H9 (cell line): ENCODE results near the gene GPC3. TPM values are rescaled to one million over a fixed set of nuclear protein-coding genes. Genes with fewer than 3 reads are reported as not detected.
A peak's percentile ranks its signal among the peaks of the same experiment; 100 is the strongest.

Experiments
- DNase-seq: peaks from one replicate; pipeline ENCODE4 v3.0.0-alpha.2; 2017
- H2AFZ ChIP-seq: one replicate; pipeline ENCODE4 v1.6.1; 2013; ENCODE audit warnings: mild to moderate bottlenecking, low read length, control low read depth, moderate library complexity
- H2AK5ac ChIP-seq: 2 replicates; pipeline ENCODE4 v1.6.1; 2013; ENCODE audit warnings: low read length, control low read depth, mixed read lengths; ENCODE audit not compliant: insufficient read length
- H2BK120ac ChIP-seq: one replicate; pipeline ENCODE4 v1.6.1; 2013; ENCODE audit warnings: low read depth, mild to moderate bottlenecking, low read length, control low read depth, inconsistent platforms; ENCODE audit not compliant: poor library complexity, severe bottlenecking
- H2BK12ac ChIP-seq: 2 replicates; pipeline ENCODE4 v1.6.1; 2013; ENCODE audit warnings: low read length, control low read depth, mixed read lengths, low read depth; ENCODE audit not compliant: insufficient read length
- H2BK15ac ChIP-seq: 2 replicates; pipeline ENCODE4 v1.6.1; 2013; ENCODE audit warnings: low read depth, low read length, control low read depth
- H2BK20ac ChIP-seq: one replicate; pipeline ENCODE4 v1.6.1; 2013; ENCODE audit warnings: low read depth, mild to moderate bottlenecking, low read length, control low read depth, inconsistent platforms; ENCODE audit not compliant: poor library complexity, severe bottlenecking
- H2BK5ac ChIP-seq: 2 replicates; pipeline ENCODE4 v1.6.1; 2013; ENCODE audit warnings: low read length, control low read depth, mixed read lengths; ENCODE audit not compliant: insufficient read length
- H3K14ac ChIP-seq: 2 replicates; pipeline ENCODE4 v1.6.1; 2013; ENCODE audit warnings: low read length, control low read depth; ENCODE audit not compliant: insufficient read depth
- H3K18ac ChIP-seq: 2 replicates; pipeline ENCODE4 v1.6.1; 2013; ENCODE audit warnings: low read depth, mild to moderate bottlenecking, mixed read lengths, low read length, control low read depth; ENCODE audit not compliant: insufficient read length
- H3K23ac ChIP-seq: 2 replicates; pipeline ENCODE4 v1.6.1; 2013; ENCODE audit warnings: low read length, control low read depth, mixed read lengths, low read depth; ENCODE audit not compliant: insufficient read length
- H3K23me2 ChIP-seq: 2 replicates; pipeline ENCODE4 v1.6.1; 2013; ENCODE audit warnings: low read depth, mild to moderate bottlenecking, mixed read lengths, low read length, control low read depth; ENCODE audit not compliant: insufficient read length, poor library complexity, severe bottlenecking
- H3K27ac ChIP-seq: 2 replicates; pipeline ENCODE4 v1.5.1; 2013; ENCODE audit warnings: low read length, control low read depth, mixed read lengths, low read depth; ENCODE audit not compliant: insufficient read length
- H3K27me3 ChIP-seq: 2 replicates; pipeline ENCODE4 v1.6.1; 2013; ENCODE audit warnings: low read length, control low read depth, inconsistent platforms; ENCODE audit not compliant: insufficient read depth
- H3K4ac ChIP-seq: 2 replicates; pipeline ENCODE4 v1.6.1; 2013; ENCODE audit warnings: low read depth, mild to moderate bottlenecking, control low read depth, inconsistent platforms, low read length, moderate library complexity
- H3K4me1 ChIP-seq: 2 replicates; pipeline ENCODE4 v1.6.1; 2013; ENCODE audit warnings: low read length, control low read depth, inconsistent platforms; ENCODE audit not compliant: insufficient read depth
- H3K4me2 ChIP-seq: 2 replicates; pipeline ENCODE4 v1.6.1; 2013; ENCODE audit warnings: low read length, control low read depth, mixed read lengths; ENCODE audit not compliant: insufficient read length, insufficient read depth
- H3K56ac ChIP-seq: 2 replicates; pipeline ENCODE4 v1.6.1; 2013; ENCODE audit warnings: low read depth, mild to moderate bottlenecking, mixed read lengths, low read length, control low read depth; ENCODE audit not compliant: insufficient read length
- H3K79me1 ChIP-seq: 2 replicates; pipeline ENCODE4 v1.6.1; 2013; ENCODE audit warnings: low read depth, mild to moderate bottlenecking, moderate library complexity, low read length, control low read depth, inconsistent platforms; ENCODE audit not compliant: insufficient read depth, poor library complexity, severe bottlenecking
- H3K79me2 ChIP-seq: 2 replicates; pipeline ENCODE4 v1.6.1; 2013; ENCODE audit warnings: low read length, control low read depth, inconsistent platforms; ENCODE audit not compliant: insufficient read depth
- H3K9ac ChIP-seq: 2 replicates; pipeline ENCODE4 v1.6.1; 2013; ENCODE audit warnings: low read length, control low read depth, mixed read lengths; ENCODE audit not compliant: insufficient read length; ENCODE audit errors: extremely low read depth
- H3K9me3 ChIP-seq: one replicate; pipeline ENCODE4 v1.6.1; 2013; ENCODE audit warnings: low read depth, low read length, inconsistent platforms; ENCODE audit not compliant: control insufficient read depth
- H3T11ph ChIP-seq: one replicate; pipeline ENCODE4 v1.6.1; 2013; ENCODE audit warnings: mild to moderate bottlenecking, low read length, control low read depth, inconsistent platforms
- H4K20me1 ChIP-seq: one replicate; pipeline ENCODE4 v1.6.1; 2013; ENCODE audit not compliant: control insufficient read depth, insufficient read length, insufficient read depth
- H4K5ac ChIP-seq: 2 replicates; pipeline ENCODE4 v1.6.1; 2013; ENCODE audit warnings: low read depth, mild to moderate bottlenecking, mixed read lengths, low read length, control low read depth; ENCODE audit not compliant: insufficient read length
- H4K8ac ChIP-seq: replicated peaks from 2 replicates; pipeline ENCODE4 v1.6.1; 2013; ENCODE audit warnings: low read length, control low read depth, mixed read lengths, low read depth; ENCODE audit not compliant: insufficient read length
- H4K91ac ChIP-seq: 2 replicates; pipeline ENCODE4 v1.6.1; 2013; ENCODE audit warnings: low read depth, mild to moderate bottlenecking, moderate library complexity, mixed read lengths, low read length, control low read depth; ENCODE audit not compliant: insufficient read length
- H3K27ac Mint-ChIP-seq, 3 experiments: 2 replicates in 2 of 3; 3 replicates in 1 of 3; pipeline ENCODE4 v1.8.0; 2020 to 2021; ENCODE audit warnings: mixed read lengths in 3 of 3, mild to moderate bottlenecking in 1 of 3, moderate library complexity in 1 of 3
- H3K27me3 Mint-ChIP-seq: 2 replicates; pipeline ENCODE4 v1.8.0; 2021; ENCODE audit warnings: low read depth, mild to moderate bottlenecking, moderate library complexity, mixed read lengths
- H3K36me3 Mint-ChIP-seq, 3 experiments: 2 replicates in 2 of 3; 3 replicates in 1 of 3; pipeline ENCODE4 v1.8.0; 2020 to 2021; ENCODE audit warnings: low read depth in 3 of 3, mixed read lengths in 3 of 3; ENCODE audit not compliant: insufficient read depth in 1 of 3
- H3K4me1 Mint-ChIP-seq, 2 experiments: 2 replicates each; pipeline ENCODE4 v1.8.0; 2020; ENCODE audit warnings: mixed read lengths in 2 of 2
- H3K4me3 Mint-ChIP-seq, 2 experiments: 2 replicates in 1 of 2; 3 replicates in 1 of 2; pipeline ENCODE4 v1.8.0; 2020 to 2021; ENCODE audit warnings: mild to moderate bottlenecking in 2 of 2, mixed read lengths in 2 of 2, moderate library complexity in 1 of 2
- H3K9me3 Mint-ChIP-seq, 2 experiments: 2 replicates in 1 of 2; 3 replicates in 1 of 2; pipeline ENCODE4 v1.8.0; 2020; ENCODE audit warnings: mild to moderate bottlenecking in 2 of 2, mixed read lengths in 2 of 2, moderate library complexity in 1 of 2
- WGBS: extraction: QIAGEN DNeasy Blood & Tissue Kit; methylation state at CpG from one replicate; pipeline ENCODE4 v1.1.7; 2013; ENCODE audit warnings: missing lambda C conversion rate, low lambda C conversion rate, mixed read lengths; ENCODE audit not compliant: insufficient read length; ENCODE audit errors: extremely low coverage; 5-methylcytosine and 5-hydroxymethylcytosine counted together
- total RNA-seq: library from RNA; stranded (reverse); gene quantifications from 2 replicates; pipeline ENCODE4 v1.2.1, GENCODE V29; 2021
- TF ChIP-seq, protein P1 (sequence below): fragments of 200-600 bp; sonication (generic); conservative IDR thresholded peaks from 3 replicates; pipeline ENCODE4 v1.8.0; 2021; ENCODE audit warnings: antibody characterized with exemption, mild to moderate bottlenecking

GPC3 gene
- total RNA-seq, 1 experiment from 2014 or later, result 108 TPM

DNA sequence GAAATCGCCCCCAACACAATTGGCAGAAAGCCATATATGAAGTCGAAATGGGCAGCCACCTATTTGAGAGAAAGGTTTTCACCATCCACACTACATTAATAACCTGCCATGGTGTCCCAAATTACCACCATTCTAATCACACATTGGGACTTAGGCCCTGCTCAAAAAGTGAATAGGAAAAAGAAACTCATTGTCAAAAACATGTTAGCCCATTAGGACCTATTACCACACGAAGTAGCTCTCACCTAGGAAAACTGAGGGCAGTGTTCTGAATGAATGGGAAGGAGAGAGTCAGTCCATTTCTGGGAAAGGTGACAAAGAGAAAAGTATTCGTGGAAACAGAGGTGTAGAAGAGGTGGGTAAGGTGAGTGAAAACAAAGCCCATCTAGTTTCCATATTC is 60.8 kb downstream of the GPC3 start:
- Histone ChIP-seq H4K91ac (no peak overlapping the region), H3K4me1 (peaks cover 15% of the 10 kb centered on the region), H3K23ac (no peak overlapping the region), H3K56ac (no peak overlapping the region), H3K27ac (no peak overlapping the region), H2BK5ac (no peak overlapping the region), H3K4ac (no peak overlapping the region), H4K20me1 (no peaks in the 10 kb centered on the region), H4K5ac (no peak overlapping the region), H3K18ac (no peak overlapping the region), H3K27me3 (no peaks in the 10 kb centered on the region), H3K9me3 (no peaks in the 10 kb centered on the region), H3K23me2 (no peaks in the 10 kb centered on the region), H2BK12ac (no peak overlapping the region), H4K8ac (no peak overlapping the region), H3K4me2 (no peak overlapping the region), H2AFZ (no peak overlapping the region), H3T11ph (no peak overlapping the region), H3K79me1 (no peaks in the 10 kb centered on the region), H3K9ac (no peak overlapping the region), H2BK120ac (no peak overlapping the region), H2AK5ac (no peak overlapping the region), H2BK15ac (no peak overlapping the region), H2BK20ac (no peak overlapping the region), H3K79me2 (no peaks in the 10 kb centered on the region), H3K14ac (no peak overlapping the region)
- Mint-ChIP-seq H3K36me3 (peaks cover 0 to 17% (median 4%) of the 10 kb centered on the region in 3 experiments; a peak in 4 of 7 replicates), H3K4me3 (no peak overlapping the region), H3K9me3 (no peaks in the 10 kb centered on the region), H3K27me3 (no peaks in the 10 kb centered on the region), H3K27ac (peak overlapping the region in 1 of 3 experiments; percentile 38; a peak in 1 of 7 replicates), H3K4me1 (peaks cover 56 to 71% of the 10 kb centered on the region in 2 experiments)
- WGBS, result no CpG with 5 or more reads among the region's 4 CpGs
- TF ChIP-seq, protein P1, sequence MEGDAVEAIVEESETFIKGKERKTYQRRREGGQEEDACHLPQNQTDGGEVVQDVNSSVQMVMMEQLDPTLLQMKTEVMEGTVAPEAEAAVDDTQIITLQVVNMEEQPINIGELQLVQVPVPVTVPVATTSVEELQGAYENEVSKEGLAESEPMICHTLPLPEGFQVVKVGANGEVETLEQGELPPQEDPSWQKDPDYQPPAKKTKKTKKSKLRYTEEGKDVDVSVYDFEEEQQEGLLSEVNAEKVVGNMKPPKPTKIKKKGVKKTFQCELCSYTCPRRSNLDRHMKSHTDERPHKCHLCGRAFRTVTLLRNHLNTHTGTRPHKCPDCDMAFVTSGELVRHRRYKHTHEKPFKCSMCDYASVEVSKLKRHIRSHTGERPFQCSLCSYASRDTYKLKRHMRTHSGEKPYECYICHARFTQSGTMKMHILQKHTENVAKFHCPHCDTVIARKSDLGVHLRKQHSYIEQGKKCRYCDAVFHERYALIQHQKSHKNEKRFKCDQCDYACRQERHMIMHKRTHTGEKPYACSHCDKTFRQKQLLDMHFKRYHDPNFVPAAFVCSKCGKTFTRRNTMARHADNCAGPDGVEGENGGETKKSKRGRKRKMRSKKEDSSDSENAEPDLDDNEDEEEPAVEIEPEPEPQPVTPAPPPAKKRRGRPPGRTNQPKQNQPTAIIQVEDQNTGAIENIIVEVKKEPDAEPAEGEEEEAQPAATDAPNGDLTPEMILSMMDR, result no peak
- DNase-seq, result no peak
